Erythroblast (primary cell): Measurements from ENCODE around the gene CIZ1.

Experiments used
- GATA1 ChIP-seq: IDR thresholded peaks from 2 replicates; pipeline ENCODE4 v1.6.1; 2011; ENCODE audit warnings: low read depth, mild to moderate bottlenecking, control low read depth, low read length, moderate library complexity
- POLR2A ChIP-seq: IDR thresholded peaks from 2 replicates; pipeline ENCODE4 v1.6.1; 2011; ENCODE audit warnings: mild to moderate bottlenecking, low read length

GRCh38 chr9:128208386-128208785, 17.0 kb upstream of the CIZ1 start:
- TF ChIP-seq POLR2A (no peak), GATA1 (no peak)
